ENCODE data around the gene NECAB3. TPM values are rescaled to one million over a fixed set of nuclear protein-coding genes. Genes with fewer than 3 reads are reported as not detected.

NECAB3 gene
- total and polyA plus RNA-seq, 2 of the 4 experiments (the other 2 are of a cell fraction) = 8.6 to 28.4 TPM

- no peak overlapping the region for H3K18ac ChIP-seq (ENCODE audit: low read depth, low read length)
- DNase-seq (no peak), ATAC-seq (ENCODE audit: low read depth) (peak; percentile 48; the same call in 1 of the 2 replicates)
- H2BK20ac ChIP-seq (ENCODE audit: low read depth, low read length) = no peak overlapping the region
- no peak overlapping the region for H3K27ac ChIP-seq (ENCODE audit: insufficient read depth, low read length)
- 0 out of 4 replicates have a peak, but pooled peaks cover 0 to 2% of the 10 kb centered on the region in 2 experiments for H3K79me1 ChIP-seq (ENCODE audit: low read depth in 1 of 2, low read length in 2 of 2)
- dilution Hi-C loops (cut with HindIII; ENCODE audit: low sequenced_read_pairs, unreplicated experiment) = no loop called here
- H2AK9ac ChIP-seq (replicated peaks; ENCODE audit: low read depth, low read length, poor library complexity) = no peak overlapping the region
- intact Hi-C loops (cut with micrococcal nuclease) = no loop called here
- ChIA-PET POLR2A (ENCODE audit: unreplicated experiment) (interaction anchor here (0.8 kb wide), 1 partner anchor 192 kb away, joined by 3 read pairs; no protein-coding TSS in a partner anchor), CTCF (interaction anchor here (1.0 kb wide), 1 partner anchor 14 kb away, joined by 3 read pairs; no protein-coding TSS in a partner anchor)
- no peak overlapping the region for H3K4me2 ChIP-seq (ENCODE audit: low read depth, low read length)
- no peak overlapping the region for H4K91ac ChIP-seq (ENCODE audit: insufficient read depth, low read depth, low read length)
- 0 out of 2 replicates have a peak, but pooled peaks cover 8% of the 10 kb centered on the region for H3K9me1 ChIP-seq (ENCODE audit: insufficient read depth, low read length)
- TF ChIP-seq, protein P1, sequence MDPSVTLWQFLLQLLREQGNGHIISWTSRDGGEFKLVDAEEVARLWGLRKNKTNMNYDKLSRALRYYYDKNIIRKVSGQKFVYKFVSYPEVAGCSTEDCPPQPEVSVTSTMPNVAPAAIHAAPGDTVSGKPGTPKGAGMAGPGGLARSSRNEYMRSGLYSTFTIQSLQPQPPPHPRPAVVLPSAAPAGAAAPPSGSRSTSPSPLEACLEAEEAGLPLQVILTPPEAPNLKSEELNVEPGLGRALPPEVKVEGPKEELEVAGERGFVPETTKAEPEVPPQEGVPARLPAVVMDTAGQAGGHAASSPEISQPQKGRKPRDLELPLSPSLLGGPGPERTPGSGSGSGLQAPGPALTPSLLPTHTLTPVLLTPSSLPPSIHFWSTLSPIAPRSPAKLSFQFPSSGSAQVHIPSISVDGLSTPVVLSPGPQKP (IDR thresholded peaks at IDR 0.05; ENCODE audit: borderline replicate concordance, low read depth, low read length) = no peak
- TF ChIP-seq CEBPB (IDR thresholded peaks at IDR 0.05; ENCODE audit: low read depth, low read length) (no peak), SMC3 (IDR thresholded peaks at IDR 0.05; ENCODE audit: low read depth, low read length) (no peak)
- no peak overlapping the region for H2BK120ac ChIP-seq (ENCODE audit: low read depth, low read length)
- H4K5ac ChIP-seq (ENCODE audit: low read depth, low read length) = no peak overlapping the region
- H3K56ac ChIP-seq (ENCODE audit: extremely low read depth, insufficient read depth, low read length) = no peak overlapping the region
- no peaks in the 10 kb centered on the region for H4K20me1 ChIP-seq (ENCODE audit: insufficient read depth, low read length)
- BruUV-seq (replicated peaks) = no TSS peak
- no peak overlapping the region for H3K4ac ChIP-seq (ENCODE audit: low read depth, low read length)
- peaks cover 8% of the 10 kb centered on the region; the same call in 1 of the 2 replicates for H3K36me3 ChIP-seq (ENCODE audit: control insufficient read depth, insufficient read depth, low read length)
- H2AK5ac ChIP-seq (ENCODE audit: low read depth, low read length) = no peak overlapping the region
- H3K9me3 ChIP-seq (ENCODE audit: control insufficient read depth, insufficient read depth, low read length) = no peaks in the 10 kb centered on the region
- H2AFZ ChIP-seq (replicated peaks; ENCODE audit: low read length, poor library complexity) = no peak overlapping the region
- no peak overlapping the region for H3K23ac ChIP-seq (ENCODE audit: low read depth, low read length)
- no peak overlapping the region for H3K4me3 ChIP-seq (ENCODE audit: insufficient read depth, low read depth, low read length)
- no peak overlapping the region for H3K9ac ChIP-seq (ENCODE audit: low read depth, low read length)
- no peaks in the 10 kb centered on the region for H3K27me3 ChIP-seq (ENCODE audit: control insufficient read depth, insufficient read depth, low read length)
- H2BK5ac ChIP-seq (ENCODE audit: low read depth, low read length, poor library complexity, severe bottlenecking) = no peak overlapping the region
- no peak overlapping the region for H3K14ac ChIP-seq (replicated peaks; ENCODE audit: low read depth, low read length)
- no peak overlapping the region for H4K8ac ChIP-seq (ENCODE audit: low read depth in 2 of 2, low read length in 2 of 2)
- WGBS, 2 experiments (ENCODE audit: extremely low coverage in 2 of 2, insufficient read length in 1 of 2) = no CpG with 5 or more reads among the region's 2 CpGs
- H2BK15ac ChIP-seq (ENCODE audit: low read depth, low read length) = no peak overlapping the region
- H3K4me1 ChIP-seq (ENCODE audit: control insufficient read depth, insufficient read depth, low read length) = no peaks in the 10 kb centered on the region
- in situ Hi-C loops (cut with MboI; ENCODE audit: low sequenced_read_pairs) = no loop called here
These were observed 35.2 kb upstream of the NECAB3 start for GRCh38 chr20:33709398-33709797.

All from IMR-90 (cell line).